GM23338 (cell line): ENCODE data around the gene ZNF627. TPM values are rescaled to one million over a fixed set of nuclear protein-coding genes. Genes with fewer than 3 reads are reported as not detected.

Experiments used
- ATAC-seq: fragments of 200-7000 bp; cut with Tn5 transposase; 3 replicates; pipeline ENCODE4 v1.9.1; 2020
- DNase-seq: peaks from one replicate; pipeline ENCODE4 v3.0.0-alpha.2; 2015; ENCODE audit warnings: low spot score
- H2AFZ ChIP-seq: fragments of 200-600 bp; sonication (generic); 2 replicates; pipeline ENCODE4 v1.8.0; 2016; ENCODE audit warnings: antibody characterized with exemption, mild to moderate bottlenecking, moderate library complexity
- H3F3A ChIP-seq: fragments of 200-600 bp; sonication (generic); replicated peaks from 2 replicates; pipeline ENCODE4 v1.8.0; 2017; ENCODE audit warnings: antibody characterized with exemption, mixed run types, low read depth
- H3K27ac ChIP-seq: fragments of 200-600 bp; sonication (generic); 2 replicates; pipeline ENCODE4 v1.6.1; 2016; ENCODE audit warnings: low read depth
- H3K27me3 ChIP-seq: fragments of 200-600 bp; sonication (generic); 2 replicates; pipeline ENCODE4 v1.8.0; 2016; ENCODE audit warnings: mild to moderate bottlenecking, mixed run types, moderate library complexity; ENCODE audit not compliant: insufficient read depth
- H3K36me3 ChIP-seq: fragments of 200-600 bp; sonication (generic); 2 replicates; pipeline ENCODE4 v1.8.0; 2016; ENCODE audit warnings: mild to moderate bottlenecking; ENCODE audit not compliant: insufficient read depth
- H3K4me1 ChIP-seq: fragments of 200-600 bp; sonication (generic); 2 replicates; pipeline ENCODE4 v1.8.0; 2016; ENCODE audit warnings: mild to moderate bottlenecking, moderate library complexity; ENCODE audit not compliant: insufficient read depth
- H3K4me2 ChIP-seq: fragments of 200-600 bp; sonication (generic); 2 replicates; pipeline ENCODE4 v1.7.1; 2017; ENCODE audit warnings: mixed run types
- H3K4me3 ChIP-seq: fragments of 200-600 bp; sonication (generic); 2 replicates; pipeline ENCODE4 v1.6.1; 2016; ENCODE audit warnings: mixed run types
- H3K79me2 ChIP-seq: fragments of 200-600 bp; sonication (generic); replicated peaks from 2 replicates; pipeline ENCODE4 v1.8.0; 2017; ENCODE audit warnings: mild to moderate bottlenecking; ENCODE audit not compliant: insufficient read depth
- H3K9me2 ChIP-seq: fragments of 200-600 bp; sonication (generic); 2 replicates; pipeline ENCODE4 v1.8.0; 2017; ENCODE audit not compliant: insufficient read depth
- H4K20me1 ChIP-seq: fragments of 200-600 bp; sonication (generic); replicated peaks from 2 replicates; pipeline ENCODE4 v1.8.0; 2017; ENCODE audit warnings: mild to moderate bottlenecking; ENCODE audit not compliant: insufficient read depth
- H3K27ac Mint-ChIP-seq: 2 replicates; pipeline ENCODE4 v1.8.0; 2020; ENCODE audit warnings: inconsistent platforms, mild to moderate bottlenecking, moderate library complexity, mixed read lengths
- H3K27me3 Mint-ChIP-seq: 3 replicates; pipeline ENCODE4 v1.8.0; 2022; ENCODE audit warnings: low read depth, mild to moderate bottlenecking, moderate library complexity, mixed read lengths, inconsistent platforms; ENCODE audit not compliant: insufficient read depth, poor library complexity
- H3K36me3 Mint-ChIP-seq: 3 replicates; pipeline ENCODE4 v1.8.0; 2021; ENCODE audit warnings: low read depth, mild to moderate bottlenecking, inconsistent platforms, moderate library complexity, mixed read lengths
- H3K4me1 Mint-ChIP-seq: 3 replicates; pipeline ENCODE4 v1.8.0; 2020; ENCODE audit warnings: mild to moderate bottlenecking, inconsistent platforms, mixed read lengths
- H3K4me3 Mint-ChIP-seq: 3 replicates; pipeline ENCODE4 v1.8.0; 2021; ENCODE audit warnings: moderate library complexity, mild to moderate bottlenecking, inconsistent platforms, mixed read lengths
- H3K9me3 Mint-ChIP-seq: 3 replicates; pipeline ENCODE4 v1.8.0; 2020; ENCODE audit warnings: moderate library complexity, mild to moderate bottlenecking, inconsistent platforms, mixed read lengths
- CTCF ChIP-seq, 2 experiments: fragments of 200-600 bp in 1 of 2; sonication (generic) in 1 of 2; conservative IDR thresholded peaks; 2 replicates each; pipeline versions ENCODE4 v1.5.1 to v1.6.1; 2016 to 2017; ENCODE audit warnings: antibody characterized with exemption in 2 of 2, low read depth in 2 of 2, mild to moderate bottlenecking in 2 of 2, moderate library complexity in 1 of 2
- EZH2 ChIP-seq: fragments of 200-600 bp; sonication (generic); IDR thresholded peaks from one replicate; pipeline ENCODE4 v1.8.0; 2017; ENCODE audit warnings: antibody characterized with exemption, mild to moderate bottlenecking, low read depth; ENCODE audit not compliant: unreplicated experiment
- EZH2phosphoT487 ChIP-seq: fragments of 200-600 bp; sonication (generic); IDR thresholded peaks from one replicate; pipeline ENCODE4 v1.8.1; 2018; ENCODE audit warnings: antibody characterized with exemption; ENCODE audit not compliant: unreplicated experiment
- JUNB ChIP-seq: IDR thresholded peaks from one replicate; pipeline ENCODE4 v1.6.1; 2016; ENCODE audit warnings: antibody characterized with exemption; ENCODE audit not compliant: unreplicated experiment
- polyA plus RNA-seq: library from polyadenylated mRNA; unstranded; fragments of >200 nt; fragmentation: Nextera tagmentation; extraction: Ambion mirVana; gene quantifications from 2 replicates; pipeline ENCODE4 v1.2.1, GENCODE V29; 2016
- total RNA-seq: library from RNA; depleted of rRNA; stranded (reverse); fragments of >200 nt; shearing (Covaris generic); gene quantifications from 2 replicates; pipeline ENCODE4 v1.2.3, GENCODE V29; 2014
- TF ChIP-seq, protein P1 (sequence below): IDR thresholded peaks from one replicate; pipeline ENCODE4 v1.6.1; 2018; ENCODE audit warnings: antibody characterized with exemption; ENCODE audit not compliant: unreplicated experiment
- TF ChIP-seq, protein P2 (sequence below): IDR thresholded peaks from 2 replicates; pipeline ENCODE4 v1.6.1; 2016; ENCODE audit warnings: antibody characterized with exemption

Gene ZNF627
- total and polyA plus RNA-seq, 2 experiments from 2014 or later: 9.0 to 15.4 TPM

DNA sequence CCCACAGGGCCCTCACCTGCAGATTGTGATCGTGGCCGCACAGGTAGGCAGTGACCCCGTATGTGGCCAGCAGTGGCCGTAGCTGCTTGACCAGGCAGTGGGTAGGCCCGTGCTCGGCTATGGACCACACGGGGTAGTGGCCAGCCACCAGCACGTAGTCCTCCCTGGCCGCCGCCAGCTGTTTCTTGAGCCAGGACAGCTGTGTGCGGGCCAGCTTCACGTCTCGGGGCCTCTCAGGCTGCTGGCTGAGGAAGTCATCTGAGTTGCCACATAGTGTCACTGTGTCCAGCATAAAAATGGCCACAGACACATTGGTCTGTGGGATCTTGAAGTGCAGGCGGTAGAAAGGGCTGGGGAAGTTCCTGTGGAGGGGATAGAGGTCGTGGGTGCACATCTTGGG lies 21.1 kb upstream of the ZNF627 start (continued):
- TF ChIP-seq, protein P1, sequence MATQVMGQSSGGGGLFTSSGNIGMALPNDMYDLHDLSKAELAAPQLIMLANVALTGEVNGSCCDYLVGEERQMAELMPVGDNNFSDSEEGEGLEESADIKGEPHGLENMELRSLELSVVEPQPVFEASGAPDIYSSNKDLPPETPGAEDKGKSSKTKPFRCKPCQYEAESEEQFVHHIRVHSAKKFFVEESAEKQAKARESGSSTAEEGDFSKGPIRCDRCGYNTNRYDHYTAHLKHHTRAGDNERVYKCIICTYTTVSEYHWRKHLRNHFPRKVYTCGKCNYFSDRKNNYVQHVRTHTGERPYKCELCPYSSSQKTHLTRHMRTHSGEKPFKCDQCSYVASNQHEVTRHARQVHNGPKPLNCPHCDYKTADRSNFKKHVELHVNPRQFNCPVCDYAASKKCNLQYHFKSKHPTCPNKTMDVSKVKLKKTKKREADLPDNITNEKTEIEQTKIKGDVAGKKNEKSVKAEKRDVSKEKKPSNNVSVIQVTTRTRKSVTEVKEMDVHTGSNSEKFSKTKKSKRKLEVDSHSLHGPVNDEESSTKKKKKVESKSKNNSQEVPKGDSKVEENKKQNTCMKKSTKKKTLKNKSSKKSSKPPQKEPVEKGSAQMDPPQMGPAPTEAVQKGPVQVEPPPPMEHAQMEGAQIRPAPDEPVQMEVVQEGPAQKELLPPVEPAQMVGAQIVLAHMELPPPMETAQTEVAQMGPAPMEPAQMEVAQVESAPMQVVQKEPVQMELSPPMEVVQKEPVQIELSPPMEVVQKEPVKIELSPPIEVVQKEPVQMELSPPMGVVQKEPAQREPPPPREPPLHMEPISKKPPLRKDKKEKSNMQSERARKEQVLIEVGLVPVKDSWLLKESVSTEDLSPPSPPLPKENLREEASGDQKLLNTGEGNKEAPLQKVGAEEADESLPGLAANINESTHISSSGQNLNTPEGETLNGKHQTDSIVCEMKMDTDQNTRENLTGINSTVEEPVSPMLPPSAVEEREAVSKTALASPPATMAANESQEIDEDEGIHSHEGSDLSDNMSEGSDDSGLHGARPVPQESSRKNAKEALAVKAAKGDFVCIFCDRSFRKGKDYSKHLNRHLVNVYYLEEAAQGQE: no peak

DNA sequence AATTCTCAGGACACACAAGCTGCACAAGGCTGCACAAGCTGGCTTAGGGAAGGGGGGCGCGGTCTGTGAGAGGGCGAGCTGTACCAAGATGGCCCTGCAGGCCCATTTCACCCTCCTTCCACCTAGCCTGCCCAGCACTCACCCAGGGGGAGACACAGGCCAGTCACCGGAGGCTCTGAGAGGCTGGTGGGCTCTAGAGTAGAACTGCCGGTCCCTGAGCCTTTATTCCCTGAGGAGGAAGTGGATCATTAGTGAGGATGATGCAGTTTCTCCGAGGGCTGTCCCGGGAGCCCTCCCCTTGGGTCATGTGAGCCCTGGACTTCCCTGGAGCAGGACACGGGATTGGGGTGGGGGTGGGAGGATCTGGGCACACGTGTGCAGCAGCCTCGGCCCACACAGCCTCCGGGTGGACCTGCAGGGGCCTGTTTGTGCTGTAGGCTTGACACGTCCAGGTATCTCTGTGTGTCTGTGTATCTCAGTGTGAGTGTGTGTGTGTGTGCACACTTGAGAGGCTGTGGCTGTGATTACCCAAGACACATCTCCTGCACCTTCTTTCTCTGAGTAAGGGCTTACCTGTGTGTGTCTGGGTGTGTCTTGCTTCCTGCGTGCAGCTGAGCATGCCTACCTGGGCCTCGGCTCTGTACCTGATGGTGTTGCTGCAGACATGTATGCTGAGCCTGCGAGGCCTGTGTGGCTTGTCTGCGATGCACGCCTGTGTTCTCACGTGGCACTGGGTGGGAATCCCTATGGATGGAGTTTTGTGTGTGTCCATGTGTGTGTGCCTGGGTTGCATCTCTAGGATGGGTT lies 19.6 kb upstream of the ZNF627 start, which contains the start of gene ACP5:
ACP5 (minus strand) TSS at position 195 of the 807 bp plus-strand sequence. CDS start 328 bp downstream, outside the sequence.
- Histone ChIP-seq H3K4me3 (peak within 1 kb of the TSS; percentile 70), H3K4me2 (peak within 1 kb of the TSS; percentile 83), H3K36me3 (no peaks in the 10 kb centered on the region), H3K79me2 (no peaks in the 10 kb centered on the region), H3K4me1 (no peaks in the 10 kb centered on the region), H3F3A (0 out of 2 replicates have a peak, but pooled peaks cover 3% of the 10 kb centered on the region), H4K20me1 (no peaks in the 10 kb centered on the region), H3K27me3 (peaks cover 6% of the 10 kb centered on the region; the same call in 1 of the 2 replicates), H2AFZ (peak within 1 kb of the TSS; percentile 96), H3K9me2 (no peaks in the 10 kb centered on the region), H3K27ac (no peak within 1 kb of the TSS)
- peaks cover 9% of the 10 kb centered on the region; the same call in 1 of the 3 replicates for H3K4me1 Mint-ChIP-seq
- H3K27ac Mint-ChIP-seq: no peak within 1 kb of the TSS
- H3K9me3 Mint-ChIP-seq: no peaks in the 10 kb centered on the region
- H3K4me3 Mint-ChIP-seq: peak within 1 kb of the TSS; percentile 62
- peak; percentile 6; the same call in 2 of the 3 replicates for ATAC-seq
- H3K36me3 Mint-ChIP-seq: no peaks in the 10 kb centered on the region
- no peak for DNase-seq
- H3K27me3 Mint-ChIP-seq: peaks cover 17% of the 10 kb centered on the region
- TF ChIP-seq JUNB (no peak), CTCF (conservative IDR thresholded peaks at IDR 0.05; ENCODE audit: low read depth in 2 of 2) (no peak), EZH2phosphoT487 (no peak), EZH2 (no peak)
- TF ChIP-seq, protein P1: no peak
- TF ChIP-seq, protein P2, sequence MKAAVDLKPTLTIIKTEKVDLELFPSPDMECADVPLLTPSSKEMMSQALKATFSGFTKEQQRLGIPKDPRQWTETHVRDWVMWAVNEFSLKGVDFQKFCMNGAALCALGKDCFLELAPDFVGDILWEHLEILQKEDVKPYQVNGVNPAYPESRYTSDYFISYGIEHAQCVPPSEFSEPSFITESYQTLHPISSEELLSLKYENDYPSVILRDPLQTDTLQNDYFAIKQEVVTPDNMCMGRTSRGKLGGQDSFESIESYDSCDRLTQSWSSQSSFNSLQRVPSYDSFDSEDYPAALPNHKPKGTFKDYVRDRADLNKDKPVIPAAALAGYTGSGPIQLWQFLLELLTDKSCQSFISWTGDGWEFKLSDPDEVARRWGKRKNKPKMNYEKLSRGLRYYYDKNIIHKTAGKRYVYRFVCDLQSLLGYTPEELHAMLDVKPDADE: no peak
